ENCODE measurements around the gene MYO18B.

The MYO18B gene

GRCh38 chr22:25941365-25941960, 199.5 kb downstream of the MYO18B start:
- no peak for DNase-seq (ENCODE audit: low read depth in 2 of 2)

- no peak for DNase-seq (ENCODE audit: low read depth in 2 of 2)
Measured at GRCh38 chr22:25942115-25942855, 200.3 kb downstream of the MYO18B start.

GRCh38 chr22:25942856-25943411, 200.9 kb downstream of the MYO18B start:
- DNase-seq (ENCODE audit: low read depth in 2 of 2), result no peak

- DNase-seq (ENCODE audit: low read depth in 2 of 2), result no peak
Measured at GRCh38 chr22:25950111-25950510, 208.1 kb downstream of the MYO18B start.

GRCh38 chr22:25953276-25953675, 211.3 kb downstream of the MYO18B start:
- DNase-seq (ENCODE audit: low read depth in 2 of 2), result no peak

GRCh38 chr22:25953919-25954318, 211.9 kb downstream of the MYO18B start:
- no peak for DNase-seq (ENCODE audit: low read depth in 2 of 2)

- DNase-seq (ENCODE audit: low read depth in 2 of 2), result no peak
Measured at GRCh38 chr22:25955323-25955722, 213.3 kb downstream of the MYO18B start.

- no peak for DNase-seq (ENCODE audit: low read depth in 2 of 2)
Measured at GRCh38 chr22:25956801-25957200, 214.8 kb downstream of the MYO18B start.

GRCh38 chr22:25959818-25960774, 218.1 kb downstream of the MYO18B start:
- DNase-seq (ENCODE audit: low read depth in 2 of 2), result no peak

- no peak for DNase-seq (ENCODE audit: low read depth in 2 of 2)
Measured at GRCh38 chr22:25961699-25962098, 219.7 kb downstream of the MYO18B start.

GRCh38 chr22:25962711-25963110, 220.7 kb downstream of the MYO18B start:
- DNase-seq (ENCODE audit: low read depth in 2 of 2), result no peak

- no peak for DNase-seq (ENCODE audit: low read depth in 2 of 2)
Measured at GRCh38 chr22:25964961-25965730, 223.2 kb downstream of the MYO18B start.

- DNase-seq (ENCODE audit: low read depth in 2 of 2), result no peak
Measured at GRCh38 chr22:25966448-25966913, 224.5 kb downstream of the MYO18B start.

GRCh38 chr22:25969286-25969685, 227.3 kb downstream of the MYO18B start:
- no peak for DNase-seq (ENCODE audit: low read depth in 2 of 2)

- DNase-seq (ENCODE audit: low read depth in 2 of 2), result no peak
Measured at GRCh38 chr22:25969901-25970300, 227.9 kb downstream of the MYO18B start.

- DNase-seq (ENCODE audit: low read depth in 2 of 2), result no peak
Measured at GRCh38 chr22:25970374-25970911, 228.5 kb downstream of the MYO18B start.

GRCh38 chr22:25970999-25971811, 229.2 kb downstream of the MYO18B start:
- DNase-seq (ENCODE audit: low read depth in 2 of 2), result no peak

GRCh38 chr22:25972397-25972796, 230.4 kb downstream of the MYO18B start:
- DNase-seq (ENCODE audit: low read depth in 2 of 2), result no peak

GRCh38 chr22:25976356-25976755, 234.4 kb downstream of the MYO18B start:
- DNase-seq (ENCODE audit: low read depth in 2 of 2), result no peak

- no peak for DNase-seq (ENCODE audit: low read depth in 2 of 2)
Measured at GRCh38 chr22:25979968-25980367, 238.0 kb downstream of the MYO18B start.
